Renal pelvis (tissue), 4 donors: ENCODE measurements around the gene TTLL13. TPM values are rescaled to one million over a fixed set of nuclear protein-coding genes. Genes with fewer than 3 reads are reported as not detected.
A peak's percentile ranks its signal among the peaks of the same experiment; 100 is the strongest.

Experiments
- DNase-seq: peaks from one replicate; pipeline ENCODE4 v3.0.0-alpha.2; 2013
- polyA plus RNA-seq, 3 donors: library from polyadenylated mRNA; unstranded; fragments of 120-200 nt; gene quantifications; one replicate each; pipeline ENCODE4 v1.2.1, GENCODE V29; 2013; ENCODE audit not compliant: insufficient read length in 3 of 3

The TTLL13 gene
- polyA plus RNA-seq, 3 donors: 0.07 TPM; not detected in 2

DNA sequence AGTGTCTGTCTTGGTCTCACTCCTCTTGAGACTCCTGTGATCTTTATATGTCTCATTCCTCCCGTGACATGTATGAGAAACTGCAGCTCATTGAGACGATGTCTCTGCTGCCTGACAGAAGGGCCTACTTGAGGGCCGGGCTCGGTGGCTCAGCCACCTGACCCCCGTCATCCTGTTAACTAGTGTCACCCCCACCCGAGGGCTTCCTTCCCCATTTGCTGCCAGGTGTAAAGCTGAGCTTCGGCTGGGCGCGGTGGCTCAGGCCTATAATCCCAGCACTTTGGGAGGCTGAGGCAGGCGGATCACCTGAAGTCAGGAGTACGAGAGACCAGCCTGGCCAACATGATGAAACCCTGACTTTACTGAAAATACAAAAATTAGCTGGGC lies 35.5 kb upstream of the TTLL13 start:
- no peak for DNase-seq

DNA sequence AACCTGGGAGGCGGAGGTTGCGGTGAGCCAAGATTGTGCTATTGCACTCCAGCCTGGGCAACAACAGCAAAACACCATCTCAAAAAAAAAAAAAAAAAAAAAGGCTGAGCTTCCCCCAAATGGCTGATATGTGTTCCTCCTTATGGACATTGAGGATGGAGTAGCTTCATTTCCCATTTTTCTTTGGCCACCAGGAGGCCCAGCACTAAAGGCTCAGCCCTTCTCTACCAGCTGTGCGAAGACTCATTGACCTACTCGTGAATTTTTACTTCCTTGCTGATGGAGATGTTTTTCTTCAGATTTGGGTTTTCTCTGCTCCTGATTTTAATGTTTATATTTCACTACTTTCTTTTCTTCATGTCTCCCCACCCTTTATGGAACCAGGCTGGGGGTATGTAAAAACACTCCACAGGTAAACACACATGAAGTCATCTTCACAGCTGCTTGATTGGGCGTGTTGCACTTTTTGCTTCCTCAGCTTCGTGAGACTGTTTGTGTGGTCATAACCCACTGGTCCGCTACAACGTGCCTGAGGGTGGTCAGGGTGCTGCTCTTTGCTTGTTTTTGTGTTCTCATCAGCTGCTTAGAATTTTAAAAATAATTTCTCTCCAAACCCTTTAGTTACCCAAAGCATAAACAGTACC lies 34.7 kb upstream of the TTLL13 start:
- DNase-seq: no peak

DNA sequence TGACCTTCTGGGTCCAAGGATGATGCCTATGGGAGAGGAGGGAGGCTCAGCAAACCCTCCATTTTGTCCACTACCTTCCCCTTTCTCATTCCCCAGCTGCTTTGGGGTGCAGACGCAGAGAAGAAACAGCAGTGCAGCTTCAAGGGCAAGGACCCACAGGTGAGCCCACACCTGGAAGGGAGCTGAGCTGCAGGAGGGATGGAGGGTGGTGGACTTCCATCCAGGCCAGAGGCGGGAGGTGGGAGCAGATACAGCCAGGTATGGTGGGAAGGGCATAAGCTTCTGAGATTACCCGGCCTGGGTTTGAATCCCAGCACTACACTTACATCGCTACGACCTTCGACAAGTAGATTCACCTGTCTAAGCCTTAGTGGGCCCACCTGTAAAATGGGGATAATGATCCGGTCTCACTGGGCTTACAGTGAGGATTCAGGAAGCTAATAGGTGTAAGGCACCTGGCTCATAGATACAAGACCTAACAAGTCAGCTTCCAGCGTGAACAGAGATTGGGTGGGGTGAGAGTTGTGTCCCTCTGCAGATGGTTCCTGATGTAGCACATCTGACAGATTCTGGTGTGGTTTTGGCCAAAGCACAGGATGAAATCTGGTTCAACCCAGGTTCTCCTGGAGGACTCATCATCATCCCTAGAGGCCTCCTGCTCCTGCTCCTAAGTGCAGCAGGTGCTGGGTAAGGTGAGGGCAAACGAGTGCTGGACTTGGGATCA lies 31.5 kb upstream of the TTLL13 start:
- DNase-seq: no peak

- DNase-seq: no peak
Measured at GRCh38 chr15:90219421-90220141, 29.8 kb upstream of the TTLL13 start.

DNA sequence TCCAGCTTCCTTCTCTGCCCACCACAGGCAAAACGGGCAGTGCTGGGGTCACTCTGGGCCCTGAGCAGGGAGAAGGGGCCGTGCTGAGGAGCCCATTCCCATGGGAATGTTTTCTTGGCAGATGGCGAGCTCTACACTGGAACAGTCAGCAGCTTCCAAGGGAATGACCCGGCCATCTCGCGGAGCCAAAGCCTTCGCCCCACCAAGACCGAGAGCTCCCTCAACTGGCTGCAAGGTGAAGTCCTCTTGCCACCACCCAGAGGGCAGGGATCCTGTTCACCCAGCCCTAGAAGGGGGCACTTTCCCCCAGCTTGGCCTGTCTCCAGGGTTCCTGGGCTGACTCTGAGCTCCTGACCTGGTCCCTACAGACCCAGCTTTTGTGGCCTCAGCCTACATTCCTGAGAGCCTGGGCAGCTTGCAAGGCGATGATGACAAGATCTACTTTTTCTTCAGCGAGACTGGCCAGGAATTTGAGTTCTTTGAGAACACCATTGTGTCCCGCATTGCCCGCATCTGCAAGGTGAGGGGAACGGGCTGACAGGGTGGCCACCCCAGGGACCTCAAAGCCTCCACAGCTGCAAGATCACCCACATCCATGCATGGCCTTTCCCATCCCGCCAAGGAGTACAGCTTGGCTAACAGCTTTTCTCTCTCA lies 28.0 kb upstream of the TTLL13 start:
- no peak for DNase-seq

DNA sequence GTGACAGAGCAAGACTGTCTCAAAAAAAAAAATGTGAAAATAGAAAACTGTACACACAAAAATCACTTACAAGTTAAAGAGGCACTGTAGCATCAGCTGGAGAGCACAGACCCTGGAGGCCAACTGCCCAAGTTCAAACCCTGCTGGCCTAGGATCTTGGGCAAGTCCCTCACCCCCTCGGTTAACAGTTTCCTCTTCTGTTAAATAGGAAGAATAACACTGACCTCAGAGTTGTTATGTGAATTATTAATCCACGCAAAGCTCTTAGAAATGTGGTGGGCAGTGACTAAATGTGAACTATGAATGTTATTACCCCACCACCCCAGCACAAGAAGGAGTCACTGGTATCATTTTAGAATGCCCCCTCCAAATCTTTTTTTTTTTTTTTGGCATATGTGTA lies 26.8 kb upstream of the TTLL13 start:
- no peak for DNase-seq

GRCh38 chr15:90223441-90224165 lies 25.8 kb upstream of the TTLL13 start:
- DNase-seq: no peak

- DNase-seq: no peak
Measured at GRCh38 chr15:90225047-90225446, 24.3 kb upstream of the TTLL13 start.

GRCh38 chr15:90225504-90226234 lies 23.7 kb upstream of the TTLL13 start:
- DNase-seq: no peak

DNA sequence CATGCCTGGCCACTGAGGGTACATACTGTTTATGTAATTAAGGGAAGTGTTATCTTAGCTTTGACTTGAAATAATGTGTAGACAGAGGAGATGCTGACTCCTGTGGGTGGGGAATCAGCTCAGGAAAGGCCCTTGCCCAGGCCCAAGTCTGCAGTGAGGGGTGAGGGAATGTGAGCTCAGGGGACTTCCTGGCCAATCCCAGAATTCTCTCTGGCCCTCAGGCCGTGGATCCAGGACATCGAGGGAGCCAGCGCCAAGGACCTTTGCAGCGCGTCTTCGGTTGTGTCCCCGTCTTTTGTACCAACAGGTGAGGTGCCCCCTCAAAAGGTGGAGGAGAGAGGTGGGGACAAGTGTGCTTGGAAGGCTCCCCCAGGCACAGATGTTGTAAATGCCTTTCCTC lies 22.0 kb upstream of the TTLL13 start:
- no peak for DNase-seq

DNA sequence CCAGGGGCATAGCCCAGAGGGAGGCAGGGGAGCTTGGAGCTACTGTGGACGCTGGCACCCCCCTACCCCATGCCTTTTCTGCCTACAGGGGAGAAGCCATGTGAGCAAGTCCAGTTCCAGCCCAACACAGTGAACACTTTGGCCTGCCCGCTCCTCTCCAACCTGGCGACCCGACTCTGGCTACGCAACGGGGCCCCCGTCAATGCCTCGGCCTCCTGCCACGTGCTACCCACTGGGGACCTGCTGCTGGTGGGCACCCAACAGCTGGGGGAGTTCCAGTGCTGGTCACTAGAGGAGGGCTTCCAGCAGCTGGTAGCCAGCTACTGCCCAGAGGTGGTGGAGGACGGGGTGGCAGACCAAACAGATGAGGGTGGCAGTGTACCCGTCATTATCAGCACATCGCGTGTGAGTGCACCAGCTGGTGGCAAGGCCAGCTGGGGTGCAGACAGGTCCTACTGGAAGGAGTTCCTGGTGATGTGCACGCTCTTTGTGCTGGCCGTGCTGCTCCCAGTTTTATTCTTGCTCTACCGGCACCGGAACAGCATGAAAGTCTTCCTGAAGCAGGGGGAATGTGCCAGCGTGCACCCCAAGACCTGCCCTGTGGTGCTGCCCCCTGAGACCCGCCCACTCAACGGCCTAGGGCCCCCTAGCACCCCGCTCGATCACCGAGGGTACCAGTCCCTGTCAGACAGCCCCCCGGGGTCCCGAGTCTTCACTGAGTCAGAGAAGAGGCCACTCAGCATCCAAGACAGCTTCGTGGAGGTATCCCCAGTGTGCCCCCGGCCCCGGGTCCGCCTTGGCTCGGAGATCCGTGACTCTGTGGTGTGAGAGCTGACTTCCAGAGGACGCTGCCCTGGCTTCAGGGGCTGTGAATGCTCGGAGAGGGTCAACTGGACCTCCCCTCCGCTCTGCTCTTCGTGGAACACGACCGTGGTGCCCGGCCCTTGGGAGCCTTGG lies 21.3 kb upstream of the TTLL13 start:
- DNase-seq: no peak

- no peak for DNase-seq
Measured at GRCh38 chr15:90228960-90229359, 20.4 kb upstream of the TTLL13 start.

GRCh38 chr15:90230071-90230494 lies 19.3 kb upstream of the TTLL13 start:
- DNase-seq: no peak

- DNase-seq: no peak
Measured at GRCh38 chr15:90230610-90231009, 18.7 kb upstream of the TTLL13 start.

DNA sequence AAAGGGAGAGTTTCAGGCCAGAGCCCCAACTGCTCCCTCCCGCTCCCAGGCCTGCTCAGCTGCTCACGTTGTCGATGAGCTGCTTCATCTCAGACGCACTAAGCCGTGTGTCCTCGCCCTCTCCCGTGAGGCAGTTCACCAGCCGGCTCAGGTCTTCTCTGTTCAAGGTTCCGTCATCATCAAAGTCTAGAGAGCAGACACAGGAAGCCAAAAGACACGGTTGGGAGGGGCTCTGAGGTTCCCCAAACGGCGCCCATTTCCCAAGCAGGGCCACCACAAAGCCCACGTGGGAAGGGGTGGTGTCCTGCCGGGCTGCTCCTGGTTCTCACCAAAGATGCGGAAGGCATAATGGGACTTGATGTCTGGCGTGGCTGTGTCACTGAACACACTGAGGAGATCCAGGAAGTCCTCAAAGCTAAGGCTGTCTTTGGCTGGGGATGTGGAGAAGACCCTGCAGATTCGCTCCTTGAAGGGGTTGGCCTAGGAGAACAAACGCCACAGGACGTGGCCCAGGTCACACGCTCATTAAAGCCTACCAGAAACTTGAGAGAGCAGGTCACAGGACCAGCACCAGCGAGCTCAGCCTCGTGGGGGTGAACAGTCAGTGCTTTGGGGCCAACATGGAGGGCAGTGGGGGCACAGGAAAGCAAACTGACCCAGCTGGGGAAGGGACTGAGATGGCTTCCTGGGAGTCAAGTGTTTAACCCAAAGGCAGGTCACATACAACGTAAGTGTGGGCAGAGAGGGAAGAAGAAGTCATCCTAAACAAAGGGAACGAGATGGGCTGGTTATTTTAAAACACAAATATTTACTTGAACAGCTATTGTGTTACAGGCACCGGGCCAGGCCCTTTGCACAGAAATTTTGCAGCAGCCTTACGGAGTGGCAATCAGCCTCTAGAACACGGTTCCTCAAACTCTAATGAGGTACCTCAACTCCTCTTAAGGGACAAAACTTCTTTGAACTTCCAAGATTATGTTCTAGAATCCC lies 18.0 kb upstream of the TTLL13 start:
- no peak for DNase-seq

- DNase-seq: no peak
Measured at GRCh38 chr15:90232196-90232595, 17.2 kb upstream of the TTLL13 start.

- no peak for DNase-seq
Measured at GRCh38 chr15:90232941-90233386, 16.4 kb upstream of the TTLL13 start.

- peak; percentile 95 for DNase-seq
Measured at GRCh38 chr15:90233387-90234095, 15.8 kb upstream of the TTLL13 start, which contains the start of gene CIB1. CIB1 (minus strand) TSS chr15:90233941; CDS start chr15:90233885, 56 bp downstream.
